WTC11 (cell line): ENCODE results near the gene GRAMD4. TPM values are rescaled to one million over a fixed set of nuclear protein-coding genes. Genes with fewer than 3 reads are reported as not detected.

Experiments
- ATAC-seq: fragments of 200-7000 bp; cut with Tn5 transposase; 2 replicates; pipeline ENCODE4 v1.10.0; 2021; ENCODE audit warnings: mild to moderate bottlenecking, moderate library complexity
- CTCF ChIA-PET: fragments of 300-600 bp; sonication (Branson Sonifier 250); formaldehyde crosslinking; loops from one replicate; lab custom pipeline; 2021; ENCODE audit warnings: antibody characterized with exemption; lab: Charles Lee
- POLR2A ChIA-PET: fragments of 350-600 bp; sonication (Branson Sonifier 250); formaldehyde crosslinking; loops from one replicate; lab custom pipeline; 2021; ENCODE audit warnings: antibody characterized with exemption; lab: Charles Lee
- DNase-seq: peaks from one replicate; pipeline ENCODE4 v3.0.0; 2021; ENCODE audit warnings: low spot score
- H3K27ac Mint-ChIP-seq: 2 replicates; pipeline ENCODE4 v1.8.0; 2021; ENCODE audit warnings: mixed read lengths
- H3K27me3 Mint-ChIP-seq: 2 replicates; pipeline ENCODE4 v1.8.0; 2021; ENCODE audit warnings: low read depth, mild to moderate bottlenecking, moderate library complexity, mixed read lengths
- H3K36me3 Mint-ChIP-seq: 2 replicates; pipeline ENCODE4 v1.8.0; 2021; ENCODE audit warnings: mixed read lengths
- H3K4me1 Mint-ChIP-seq: 2 replicates; pipeline ENCODE4 v1.8.0; 2022; ENCODE audit warnings: mixed read lengths
- H3K4me3 Mint-ChIP-seq: 2 replicates; pipeline ENCODE4 v1.8.0; 2021; ENCODE audit warnings: mild to moderate bottlenecking, moderate library complexity, mixed read lengths
- H3K9me3 Mint-ChIP-seq: 2 replicates; pipeline ENCODE4 v1.8.0; 2021; ENCODE audit warnings: mixed read lengths
- AFF4 ChIP-seq: sonication (generic); formaldehyde crosslinking; IDR thresholded peaks from 2 replicates; pipeline ENCODE4 v1.8.1; 2023; ENCODE audit warnings: mild to moderate bottlenecking, missing genetic modification reagents, borderline replicate concordance
- CBFB ChIP-seq: sonication (generic); formaldehyde crosslinking; IDR thresholded peaks from 2 replicates; pipeline ENCODE4 v1.8.1; 2022; ENCODE audit warnings: mild to moderate bottlenecking, low read depth, missing genetic modification reagents
- CREB1 ChIP-seq: sonication (generic); formaldehyde crosslinking; IDR thresholded peaks from 2 replicates; pipeline ENCODE4 v1.8.0; 2023; ENCODE audit warnings: mild to moderate bottlenecking, missing genetic modification reagents
- FOXP4 ChIP-seq: sonication (generic); formaldehyde crosslinking; IDR thresholded peaks from 2 replicates; pipeline ENCODE4 v1.8.0; 2022; ENCODE audit warnings: mild to moderate bottlenecking, missing genetic modification reagents
- GTF2I ChIP-seq: fragments of 250-450 bp; sonication (Bioruptor Pico); conservative IDR thresholded peaks from 2 replicates; pipeline ENCODE4 v1.4.0; 2021; ENCODE audit warnings: mild to moderate bottlenecking
- NFATC4 ChIP-seq: fragments of 250-450 bp; sonication (Bioruptor Pico); IDR thresholded peaks from 2 replicates; pipeline ENCODE4 v1.9.0; 2021; ENCODE audit warnings: mild to moderate bottlenecking
- NFE2L1 ChIP-seq: sonication (generic); formaldehyde crosslinking; IDR thresholded peaks from 2 replicates; pipeline ENCODE4 v1.8.1; 2023; ENCODE audit warnings: missing genetic modification reagents
- SP1 ChIP-seq: sonication (generic); formaldehyde crosslinking; conservative IDR thresholded peaks from 2 replicates; pipeline ENCODE4 v1.8.1; 2022; ENCODE audit warnings: missing genetic modification reagents
- TEAD4 ChIP-seq: sonication (generic); formaldehyde crosslinking; IDR thresholded peaks from 2 replicates; pipeline ENCODE4 v1.8.0; 2022; ENCODE audit warnings: mild to moderate bottlenecking, missing genetic modification reagents
- ZBTB21 ChIP-seq: sonication (generic); formaldehyde crosslinking; IDR thresholded peaks from 2 replicates; pipeline ENCODE4 v1.8.1; 2023; ENCODE audit warnings: mild to moderate bottlenecking, missing genetic modification reagents, borderline replicate concordance
- ZNF121 ChIP-seq: sonication (generic); formaldehyde crosslinking; IDR thresholded peaks from 2 replicates; pipeline ENCODE4 v1.8.0; 2023; ENCODE audit warnings: missing genetic modification reagents
- total RNA-seq: library from RNA; stranded (reverse); gene quantifications from 3 replicates; pipeline ENCODE4 v1.2.3, GENCODE V29; 2021
- TF ChIP-seq, protein P1 (sequence below): fragments of 200-600 bp; IDR thresholded peaks from 2 replicates; pipeline ENCODE4 v1.8.0; 2022; ENCODE audit warnings: antibody characterized with exemption
- TF ChIP-seq, protein P2 (sequence below): sonication (generic); formaldehyde crosslinking; IDR thresholded peaks from 2 replicates; pipeline ENCODE4 v1.8.1; 2022; ENCODE audit warnings: missing genetic modification reagents, borderline replicate concordance
- TF ChIP-seq, protein P3 (sequence below): fragments of 250-450 bp; sonication (Bioruptor Pico); IDR thresholded peaks from 2 replicates; pipeline ENCODE4 v1.9.0; 2021; ENCODE audit warnings: moderate library complexity, mild to moderate bottlenecking, inconsistent platforms, borderline replicate concordance

The GRAMD4 gene
- total RNA-seq, 1 experiment from 2014 or later: 41.0 TPM

GRCh38 chr22:46612341-46612903, 7.8 kb upstream of the GRAMD4 start:
- no peak; the same call in 1 of the 2 replicates for ATAC-seq
- POLR2A ChIA-PET: interaction anchor here (0.6 kb wide), 1 partner anchor 49 kb away, joined by 3 read pairs; no protein-coding TSS in a partner anchor
- Mint-ChIP-seq H3K4me3 (no peak overlapping the region), H3K4me1 (peaks cover 14% of the 10 kb centered on the region), H3K27ac (peak overlapping the region; percentile 84; the same call in 1 of the 2 replicates)
- CTCF ChIA-PET: interaction anchor here (0.6 to 2.2 kb wide), 3 partner anchors 42 to 245 kb away, joined by 3 to 7 read pairs (median 5); no protein-coding TSS in a partner anchor
- TF ChIP-seq NFATC4 (CRISPR knock-in tag) (no peak), FOXP4 (CRISPR knock-in tag) (no peak), CREB1 (CRISPR knock-in tag) (no peak), NFE2L1 (CRISPR knock-in tag) (no peak), ZBTB21 (CRISPR knock-in tag) (no peak), CBFB (CRISPR knock-in tag) (no peak), GTF2I (no peak), TEAD4 (CRISPR knock-in tag) (no peak), SP1 (CRISPR knock-in tag) (no peak), ZNF121 (CRISPR knock-in tag) (no peak), AFF4 (CRISPR knock-in tag) (no peak)
- TF ChIP-seq, protein P1, sequence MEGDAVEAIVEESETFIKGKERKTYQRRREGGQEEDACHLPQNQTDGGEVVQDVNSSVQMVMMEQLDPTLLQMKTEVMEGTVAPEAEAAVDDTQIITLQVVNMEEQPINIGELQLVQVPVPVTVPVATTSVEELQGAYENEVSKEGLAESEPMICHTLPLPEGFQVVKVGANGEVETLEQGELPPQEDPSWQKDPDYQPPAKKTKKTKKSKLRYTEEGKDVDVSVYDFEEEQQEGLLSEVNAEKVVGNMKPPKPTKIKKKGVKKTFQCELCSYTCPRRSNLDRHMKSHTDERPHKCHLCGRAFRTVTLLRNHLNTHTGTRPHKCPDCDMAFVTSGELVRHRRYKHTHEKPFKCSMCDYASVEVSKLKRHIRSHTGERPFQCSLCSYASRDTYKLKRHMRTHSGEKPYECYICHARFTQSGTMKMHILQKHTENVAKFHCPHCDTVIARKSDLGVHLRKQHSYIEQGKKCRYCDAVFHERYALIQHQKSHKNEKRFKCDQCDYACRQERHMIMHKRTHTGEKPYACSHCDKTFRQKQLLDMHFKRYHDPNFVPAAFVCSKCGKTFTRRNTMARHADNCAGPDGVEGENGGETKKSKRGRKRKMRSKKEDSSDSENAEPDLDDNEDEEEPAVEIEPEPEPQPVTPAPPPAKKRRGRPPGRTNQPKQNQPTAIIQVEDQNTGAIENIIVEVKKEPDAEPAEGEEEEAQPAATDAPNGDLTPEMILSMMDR: no peak
- TF ChIP-seq, protein P2, sequence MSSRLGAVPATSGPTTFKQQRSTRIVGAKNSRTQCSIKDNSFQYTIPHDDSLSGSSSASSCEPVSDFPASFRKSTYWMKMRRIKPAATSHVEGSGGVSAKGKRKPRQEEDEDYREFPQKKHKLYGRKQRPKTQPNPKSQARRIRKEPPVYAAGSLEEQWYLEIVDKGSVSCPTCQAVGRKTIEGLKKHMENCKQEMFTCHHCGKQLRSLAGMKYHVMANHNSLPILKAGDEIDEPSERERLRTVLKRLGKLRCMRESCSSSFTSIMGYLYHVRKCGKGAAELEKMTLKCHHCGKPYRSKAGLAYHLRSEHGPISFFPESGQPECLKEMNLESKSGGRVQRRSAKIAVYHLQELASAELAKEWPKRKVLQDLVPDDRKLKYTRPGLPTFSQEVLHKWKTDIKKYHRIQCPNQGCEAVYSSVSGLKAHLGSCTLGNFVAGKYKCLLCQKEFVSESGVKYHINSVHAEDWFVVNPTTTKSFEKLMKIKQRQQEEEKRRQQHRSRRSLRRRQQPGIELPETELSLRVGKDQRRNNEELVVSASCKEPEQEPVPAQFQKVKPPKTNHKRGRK (CRISPR knock-in tag): no peak
- TF ChIP-seq, protein P3, sequence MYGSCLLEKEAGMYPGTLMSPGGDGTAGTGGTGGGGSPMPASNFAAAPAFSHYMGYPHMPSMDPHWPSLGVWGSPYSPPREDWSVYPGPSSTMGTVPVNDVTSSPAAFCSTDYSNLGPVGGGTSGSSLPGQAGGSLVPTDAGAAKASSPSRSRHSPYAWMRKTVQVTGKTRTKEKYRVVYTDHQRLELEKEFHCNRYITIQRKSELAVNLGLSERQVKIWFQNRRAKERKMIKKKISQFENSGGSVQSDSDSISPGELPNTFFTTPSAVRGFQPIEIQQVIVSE (CRISPR knock-in tag): no peak
- TF ChIP-seq, all 79 proteins: peak for 0
- no peaks in the 10 kb centered on the region for H3K27me3 Mint-ChIP-seq
- no peaks in the 10 kb centered on the region for H3K36me3 Mint-ChIP-seq
- H3K9me3 Mint-ChIP-seq: no peaks in the 10 kb centered on the region
- DNase-seq: no peak
